ENCODE measurements around the gene UBE2L5. TPM values are rescaled to one million over a fixed set of nuclear protein-coding genes. Genes with fewer than 3 reads are reported as not detected.

The UBE2L5 gene
- total and polyA plus RNA-seq, 2 of the 4 experiments (the other 2 are of a cell fraction): 0.18 TPM; not detected in 1

DNA sequence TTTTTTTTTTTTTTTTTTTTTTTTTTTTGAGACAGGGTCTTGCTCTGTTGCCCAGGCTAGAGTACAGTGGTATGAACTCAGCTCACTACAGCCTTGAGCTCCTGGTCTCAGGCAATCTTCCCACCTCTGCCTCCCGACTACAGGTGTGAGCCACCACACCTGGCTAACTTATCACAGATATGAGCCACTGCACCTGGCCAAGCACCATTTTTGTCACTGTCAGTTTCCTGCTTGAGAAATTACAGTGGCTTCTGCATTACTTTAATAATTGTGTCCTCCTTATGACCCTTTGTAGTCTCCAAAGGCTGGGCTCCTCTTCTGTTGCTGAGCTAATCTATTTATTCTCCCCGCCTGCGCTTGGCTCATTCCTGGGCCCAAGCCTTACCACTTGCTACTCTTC is 16.0 kb downstream of the UBE2L5 start:
- H3K18ac ChIP-seq (ENCODE audit: low read depth, low read length): no peak overlapping the region
- H2AK5ac ChIP-seq (ENCODE audit: low read depth, low read length): no peak overlapping the region
- no peak overlapping the region for H3K4me3 ChIP-seq (ENCODE audit: insufficient read depth, low read depth, low read length)
- no peak for ATAC-seq (ENCODE audit: low read depth)
- WGBS, 2 experiments (ENCODE audit: extremely low coverage in 2 of 2, insufficient read length in 1 of 2): 83% methylated on average over 1 of the region's 3 CpGs; no CpG with 5 or more reads in 1 of the 2 experiments
- no peak overlapping the region for H3K14ac ChIP-seq (replicated peaks; ENCODE audit: low read depth, low read length)
- H3K9me3 ChIP-seq (ENCODE audit: control insufficient read depth, insufficient read depth, low read length): no peaks in the 10 kb centered on the region
- no TSS peak for BruUV-seq (replicated peaks)
- no peak overlapping the region for H3K23ac ChIP-seq (ENCODE audit: low read depth, low read length)
- no peaks in the 10 kb centered on the region for H3K79me1 ChIP-seq (ENCODE audit: low read depth in 1 of 2, low read length in 2 of 2)
- intact Hi-C loops (cut with micrococcal nuclease): no loop called here
- CTCF ChIA-PET: interaction anchor here (0.5 kb wide), 1 partner anchor 135 kb away, joined by 7 read pairs; no protein-coding TSS in a partner anchor
- H4K91ac ChIP-seq (ENCODE audit: insufficient read depth, low read depth, low read length): no peak overlapping the region
- H2BK120ac ChIP-seq (ENCODE audit: low read depth, low read length): no peak overlapping the region
- H4K8ac ChIP-seq (ENCODE audit: low read depth in 2 of 2, low read length in 2 of 2): no peak overlapping the region
- peaks cover 9% of the 10 kb centered on the region for H3K27me3 ChIP-seq (ENCODE audit: control insufficient read depth, insufficient read depth, low read length)
- no peak overlapping the region for H3K4ac ChIP-seq (ENCODE audit: low read depth, low read length)
- TF ChIP-seq FOS (IDR thresholded peaks at IDR 0.05; ENCODE audit: low read depth, low read length) (no peak), MAFK (IDR thresholded peaks at IDR 0.05; ENCODE audit: low read depth, low read length) (no peak), POLR2A (IDR thresholded peaks at IDR 0.05; ENCODE audit: low read depth, low read length) (no peak), MAZ (IDR thresholded peaks at IDR 0.05; ENCODE audit: borderline replicate concordance, low read depth, low read length) (no peak), MXI1 (IDR thresholded peaks at IDR 0.05; ENCODE audit: borderline replicate concordance, low read depth, low read length) (no peak)
- TF ChIP-seq, protein P1, sequence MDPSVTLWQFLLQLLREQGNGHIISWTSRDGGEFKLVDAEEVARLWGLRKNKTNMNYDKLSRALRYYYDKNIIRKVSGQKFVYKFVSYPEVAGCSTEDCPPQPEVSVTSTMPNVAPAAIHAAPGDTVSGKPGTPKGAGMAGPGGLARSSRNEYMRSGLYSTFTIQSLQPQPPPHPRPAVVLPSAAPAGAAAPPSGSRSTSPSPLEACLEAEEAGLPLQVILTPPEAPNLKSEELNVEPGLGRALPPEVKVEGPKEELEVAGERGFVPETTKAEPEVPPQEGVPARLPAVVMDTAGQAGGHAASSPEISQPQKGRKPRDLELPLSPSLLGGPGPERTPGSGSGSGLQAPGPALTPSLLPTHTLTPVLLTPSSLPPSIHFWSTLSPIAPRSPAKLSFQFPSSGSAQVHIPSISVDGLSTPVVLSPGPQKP (IDR thresholded peaks at IDR 0.05; ENCODE audit: borderline replicate concordance, low read depth, low read length): no peak
- dilution Hi-C loops (cut with HindIII; ENCODE audit: low sequenced_read_pairs, unreplicated experiment): no loop called here
- H3K27ac ChIP-seq (ENCODE audit: insufficient read depth, low read length): no peak overlapping the region
- no peak overlapping the region for H2BK15ac ChIP-seq (ENCODE audit: low read depth, low read length)
- POLR2A ChIA-PET (ENCODE audit: unreplicated experiment): no interaction called here
- no peak overlapping the region for H3K4me2 ChIP-seq (ENCODE audit: low read depth, low read length)
- no peaks in the 10 kb centered on the region for H3K4me1 ChIP-seq (ENCODE audit: control insufficient read depth, insufficient read depth, low read length)
- H4K20me1 ChIP-seq (ENCODE audit: insufficient read depth, low read length): no peaks in the 10 kb centered on the region
- H3K36me3 ChIP-seq (ENCODE audit: control insufficient read depth, insufficient read depth, low read length): no peaks in the 10 kb centered on the region
- no peak overlapping the region for H4K5ac ChIP-seq (ENCODE audit: low read depth, low read length)
- H3K9me1 ChIP-seq (ENCODE audit: insufficient read depth, low read length): no peaks in the 10 kb centered on the region
- DNase-seq: no peak
- no peak overlapping the region for H2AK9ac ChIP-seq (replicated peaks; ENCODE audit: low read depth, low read length, poor library complexity)
- in situ Hi-C loops (cut with MboI; ENCODE audit: low sequenced_read_pairs): no loop called here
- no peak overlapping the region for H3K56ac ChIP-seq (ENCODE audit: extremely low read depth, insufficient read depth, low read length)
- no peak overlapping the region for H2BK5ac ChIP-seq (ENCODE audit: low read depth, low read length, poor library complexity, severe bottlenecking)
- no peak overlapping the region for H3K9ac ChIP-seq (ENCODE audit: low read depth, low read length)
- H2BK20ac ChIP-seq (ENCODE audit: low read depth, low read length): no peak overlapping the region
- H2AFZ ChIP-seq (replicated peaks; ENCODE audit: low read length, poor library complexity): no peak overlapping the region
